ENCODE measurements around the gene CMC2.

CMC2 gene

DNA sequence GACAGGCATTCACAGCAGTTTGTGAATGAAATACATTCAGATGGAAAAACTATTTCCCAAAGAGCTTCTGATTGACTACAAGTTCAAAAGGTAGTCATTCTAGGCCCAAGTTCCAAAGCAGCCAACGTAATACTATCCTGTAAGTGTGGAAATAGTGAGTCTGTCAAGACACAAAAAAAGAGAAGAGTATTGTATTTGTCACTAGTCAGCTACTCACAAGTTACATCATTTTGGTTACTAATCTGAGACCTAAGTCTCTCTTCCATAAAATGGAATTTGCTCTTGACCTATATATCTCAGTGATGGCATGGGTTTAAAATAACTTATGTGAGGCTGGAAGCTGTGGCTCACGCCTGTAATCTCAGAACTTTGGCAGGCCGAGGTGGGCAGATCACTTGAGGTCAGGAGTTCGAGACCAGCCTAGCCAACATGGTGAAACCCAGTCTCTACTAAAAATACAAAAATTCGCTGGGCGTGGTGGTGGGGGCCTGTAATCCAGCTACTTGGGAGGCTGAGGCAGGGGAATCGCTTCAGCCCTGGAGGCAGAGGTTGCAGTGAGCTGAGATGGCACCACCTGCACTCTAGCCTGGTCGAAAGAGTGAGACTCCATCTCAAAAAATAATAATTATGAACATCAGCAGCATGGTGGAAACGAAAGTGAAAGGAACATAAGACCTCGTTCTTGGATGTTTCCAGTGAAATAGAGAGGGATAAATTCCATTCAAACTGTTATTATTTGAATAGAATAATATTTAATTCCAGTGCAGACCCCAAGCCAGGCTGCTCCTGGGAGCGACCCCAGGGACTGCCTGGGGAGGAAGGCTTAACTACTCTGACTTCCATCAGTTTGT lies 2.9 kb downstream of the CMC2 start:
- no peak overlapping the region for H3K4me3 ChIP-seq (ENCODE audit: low read depth, low read length)
- TF ChIP-seq, protein P1, sequence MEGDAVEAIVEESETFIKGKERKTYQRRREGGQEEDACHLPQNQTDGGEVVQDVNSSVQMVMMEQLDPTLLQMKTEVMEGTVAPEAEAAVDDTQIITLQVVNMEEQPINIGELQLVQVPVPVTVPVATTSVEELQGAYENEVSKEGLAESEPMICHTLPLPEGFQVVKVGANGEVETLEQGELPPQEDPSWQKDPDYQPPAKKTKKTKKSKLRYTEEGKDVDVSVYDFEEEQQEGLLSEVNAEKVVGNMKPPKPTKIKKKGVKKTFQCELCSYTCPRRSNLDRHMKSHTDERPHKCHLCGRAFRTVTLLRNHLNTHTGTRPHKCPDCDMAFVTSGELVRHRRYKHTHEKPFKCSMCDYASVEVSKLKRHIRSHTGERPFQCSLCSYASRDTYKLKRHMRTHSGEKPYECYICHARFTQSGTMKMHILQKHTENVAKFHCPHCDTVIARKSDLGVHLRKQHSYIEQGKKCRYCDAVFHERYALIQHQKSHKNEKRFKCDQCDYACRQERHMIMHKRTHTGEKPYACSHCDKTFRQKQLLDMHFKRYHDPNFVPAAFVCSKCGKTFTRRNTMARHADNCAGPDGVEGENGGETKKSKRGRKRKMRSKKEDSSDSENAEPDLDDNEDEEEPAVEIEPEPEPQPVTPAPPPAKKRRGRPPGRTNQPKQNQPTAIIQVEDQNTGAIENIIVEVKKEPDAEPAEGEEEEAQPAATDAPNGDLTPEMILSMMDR (IDR thresholded peaks at IDR 0.05; ENCODE audit: low read depth, low read length, missing control alignments), result no peak
- no peak for DNase-seq (ENCODE audit: low read depth)
- in situ Hi-C loops (cut with HindIII; ENCODE audit: low sequenced_read_pairs), result no loop called here

DNA sequence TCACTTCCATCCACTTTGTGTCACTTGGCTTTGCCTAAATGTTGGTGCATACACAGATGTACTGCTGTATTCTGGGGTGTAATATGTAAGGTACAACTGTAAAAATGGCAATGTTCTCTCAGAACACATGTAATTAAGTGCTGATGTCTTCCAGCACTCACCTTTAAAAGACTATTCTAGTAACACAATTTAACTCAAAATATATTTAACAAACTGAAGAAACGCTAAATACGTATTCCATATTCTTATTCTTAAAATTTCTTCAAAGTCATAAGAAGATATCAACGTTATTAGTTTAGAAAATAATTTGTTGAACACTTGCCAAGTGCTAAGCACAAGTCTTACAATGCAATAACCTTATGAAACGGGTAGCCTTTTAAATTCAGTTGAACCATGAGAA lies 3.6 kb downstream of the CMC2 start:
- no peak for DNase-seq (ENCODE audit: low read depth)
- in situ Hi-C loops (cut with HindIII; ENCODE audit: low sequenced_read_pairs), result no loop called here
- TF ChIP-seq, protein P1 (IDR thresholded peaks at IDR 0.05; ENCODE audit: low read depth, low read length, missing control alignments), result no peak

DNA sequence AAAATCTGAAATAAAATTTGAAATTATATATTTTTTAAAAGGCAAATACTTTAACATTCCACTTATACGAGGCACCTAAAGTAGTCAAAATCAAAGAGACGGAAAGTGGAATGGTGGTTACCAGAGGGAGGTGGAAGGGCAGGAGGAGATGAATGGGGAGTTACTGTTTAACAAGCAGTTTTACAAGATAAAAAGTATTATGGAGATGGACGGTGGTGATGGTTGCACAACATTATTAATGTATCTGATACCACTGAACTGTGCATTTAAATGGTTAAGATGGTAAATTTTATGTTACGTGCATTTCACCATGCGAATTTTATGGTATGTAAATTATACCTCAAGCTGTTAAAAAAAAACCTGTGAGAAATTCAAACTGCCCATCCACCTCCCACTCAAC lies 5.4 kb downstream of the CMC2 start:
- TF ChIP-seq, protein P1 (IDR thresholded peaks at IDR 0.05; ENCODE audit: low read depth, low read length, missing control alignments), result no peak
- in situ Hi-C loops (cut with HindIII; ENCODE audit: low sequenced_read_pairs), result no loop called here
- no peak overlapping the region for H3K4me3 ChIP-seq (ENCODE audit: low read depth, low read length)
- no peak for DNase-seq (ENCODE audit: low read depth)

More for the DNA sequence above, 3.6 kb downstream of the CMC2 start:
- H3K4me3 ChIP-seq (ENCODE audit: low read depth, low read length), result no peak overlapping the region

DNA sequence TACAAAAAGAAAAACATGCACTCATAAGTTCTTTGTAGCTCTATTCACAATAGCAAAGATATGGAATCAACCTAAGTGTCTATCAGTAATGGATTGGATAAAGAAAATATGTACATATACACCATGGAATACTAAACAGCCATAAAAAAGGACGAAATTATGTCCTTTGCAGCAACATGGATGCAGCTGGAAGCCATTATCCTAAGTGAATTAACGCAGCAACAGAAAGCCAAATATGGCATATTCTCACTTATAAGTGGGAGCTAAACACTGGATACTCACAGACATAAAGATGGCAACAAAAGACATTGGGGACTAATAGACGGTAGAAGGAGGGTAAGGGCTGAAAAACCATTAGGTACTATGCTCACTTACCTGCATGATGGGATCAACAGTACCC lies 5.8 kb downstream of the CMC2 start:
- no peak for DNase-seq (ENCODE audit: low read depth)
- TF ChIP-seq, protein P1 (IDR thresholded peaks at IDR 0.05; ENCODE audit: low read depth, low read length, missing control alignments), result no peak
- no peak overlapping the region for H3K4me3 ChIP-seq (ENCODE audit: low read depth, low read length)
- in situ Hi-C loops (cut with HindIII; ENCODE audit: low sequenced_read_pairs), result no loop called here

DNA sequence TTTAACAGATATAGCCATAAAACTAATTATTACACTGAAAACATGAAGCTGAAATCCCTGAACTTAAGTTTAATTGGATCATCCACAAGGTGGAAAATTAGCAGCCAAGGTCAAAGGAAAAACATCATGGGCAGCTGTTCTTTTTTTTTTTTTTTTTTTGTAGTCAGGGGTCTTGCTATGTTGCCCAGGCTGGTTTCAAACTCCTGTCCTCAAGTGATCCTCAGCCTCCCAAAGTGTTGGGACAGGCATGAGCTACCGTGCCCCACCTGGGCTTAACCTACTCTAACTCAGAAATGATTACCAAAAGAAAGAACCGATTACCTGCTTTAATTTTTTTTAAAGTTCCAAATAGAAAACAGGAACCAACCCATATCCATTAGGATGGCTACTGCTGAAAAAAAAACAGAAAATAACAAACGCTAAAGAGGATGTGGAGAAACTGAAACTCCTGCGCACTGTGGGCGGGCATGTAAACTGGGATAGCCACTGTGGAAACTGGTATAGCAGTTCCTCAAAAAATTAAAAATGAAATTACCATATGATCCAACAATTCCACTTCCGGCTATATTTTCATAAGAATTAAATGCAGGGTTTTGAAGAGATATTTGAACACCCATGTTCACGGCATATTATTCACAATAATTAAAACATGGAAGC lies 8.6 kb downstream of the CMC2 start:
- no peak for DNase-seq (ENCODE audit: low read depth)
- TF ChIP-seq, protein P1 (IDR thresholded peaks at IDR 0.05; ENCODE audit: low read depth, low read length, missing control alignments), result no peak
- in situ Hi-C loops (cut with HindIII; ENCODE audit: low sequenced_read_pairs), result no loop called here
- no peak overlapping the region for H3K4me3 ChIP-seq (ENCODE audit: low read depth, low read length)

DNA sequence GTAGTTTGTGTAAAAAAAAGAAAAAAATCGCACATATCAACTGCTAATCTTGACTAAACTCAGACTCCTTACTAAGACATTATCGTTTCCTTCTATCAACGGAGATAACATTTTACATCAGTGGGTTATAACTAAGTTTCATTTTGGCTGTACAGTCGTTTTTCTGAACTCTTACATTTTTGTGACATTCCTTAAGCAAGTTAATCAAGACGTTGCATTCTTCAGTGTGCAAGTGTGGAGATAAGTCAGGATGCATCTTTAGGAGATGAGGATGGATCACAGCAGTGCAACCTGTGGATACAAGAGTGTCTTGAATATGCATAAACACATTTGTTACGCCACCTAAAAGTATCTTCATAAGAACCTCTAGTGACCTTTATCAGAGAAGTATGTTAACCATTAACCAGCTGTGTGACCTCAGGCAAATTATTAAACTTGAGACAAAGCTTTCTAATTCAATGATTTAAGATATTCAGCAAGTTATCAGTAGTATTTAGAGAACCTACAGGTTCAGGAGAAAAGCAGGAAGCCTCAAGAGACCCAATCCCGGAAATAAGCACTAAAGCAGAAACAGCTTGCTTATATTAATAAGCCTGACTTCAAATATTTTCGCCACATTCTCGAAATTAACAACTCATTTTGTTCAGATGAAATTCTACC lies 9.4 kb downstream of the CMC2 start:
- DNase-seq (ENCODE audit: low read depth), result no peak
- H3K4me3 ChIP-seq (ENCODE audit: low read depth, low read length), result no peak overlapping the region
- in situ Hi-C loops (cut with HindIII; ENCODE audit: low sequenced_read_pairs), result no loop called here
- TF ChIP-seq, protein P1 (IDR thresholded peaks at IDR 0.05; ENCODE audit: low read depth, low read length, missing control alignments), result no peak
